HG02884 (cell line): ENCODE data around the gene GAN.
"Not testable (repeated sequence)": the region's sequence is repeated elsewhere in the genome, so short reads cannot be mapped to it uniquely, and the experiment has no call there.

Source experiments
- ATAC-seq: cut with Tn5 transposase; IDR thresholded peaks from one replicate; pipeline ENCODE4 v1.9.1; 2021; ENCODE audit warnings: mild to moderate bottlenecking, moderate library complexity; ENCODE audit not compliant: unreplicated experiment

The GAN gene

DNA sequence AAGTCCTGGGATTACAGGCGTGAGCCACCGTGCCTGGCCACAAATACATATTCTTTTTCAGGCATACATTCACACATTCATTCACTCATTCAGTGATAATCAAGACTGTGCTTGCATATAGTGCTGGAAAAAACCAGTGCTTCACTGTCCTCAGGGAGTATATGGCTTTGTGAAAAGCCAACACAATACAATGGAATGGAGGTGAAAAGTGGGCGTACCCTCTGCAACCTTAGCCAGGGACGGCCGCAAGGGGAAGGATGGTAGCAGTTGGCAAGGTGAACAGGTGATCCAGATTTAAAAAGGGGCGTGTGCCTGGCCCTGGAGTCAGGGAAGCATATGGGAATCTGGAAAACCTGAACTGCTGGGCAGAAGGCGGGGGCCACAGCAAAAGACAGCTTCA, 18.1 kb upstream of the GAN start:
- ATAC-seq, result no peak

DNA sequence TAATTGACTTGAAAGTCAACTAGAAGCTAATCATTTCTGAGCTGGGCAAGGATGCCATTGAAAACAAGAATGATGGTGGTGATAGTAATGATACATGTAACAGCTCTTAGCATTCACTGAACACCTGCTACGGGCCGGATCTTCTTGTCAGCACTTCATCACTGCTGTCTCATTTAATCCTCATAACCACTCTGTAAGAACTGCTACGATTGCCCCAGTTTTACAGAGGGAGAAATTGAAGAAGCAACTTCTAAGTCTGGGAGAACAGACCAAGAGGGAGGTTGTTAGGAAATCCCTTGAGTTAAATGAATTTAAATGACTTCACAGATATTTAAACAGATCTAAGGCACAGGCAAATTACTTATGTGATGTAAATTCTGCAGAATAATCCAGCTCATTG, 7.0 kb upstream of the GAN start:
- ATAC-seq, result no peak

DNA sequence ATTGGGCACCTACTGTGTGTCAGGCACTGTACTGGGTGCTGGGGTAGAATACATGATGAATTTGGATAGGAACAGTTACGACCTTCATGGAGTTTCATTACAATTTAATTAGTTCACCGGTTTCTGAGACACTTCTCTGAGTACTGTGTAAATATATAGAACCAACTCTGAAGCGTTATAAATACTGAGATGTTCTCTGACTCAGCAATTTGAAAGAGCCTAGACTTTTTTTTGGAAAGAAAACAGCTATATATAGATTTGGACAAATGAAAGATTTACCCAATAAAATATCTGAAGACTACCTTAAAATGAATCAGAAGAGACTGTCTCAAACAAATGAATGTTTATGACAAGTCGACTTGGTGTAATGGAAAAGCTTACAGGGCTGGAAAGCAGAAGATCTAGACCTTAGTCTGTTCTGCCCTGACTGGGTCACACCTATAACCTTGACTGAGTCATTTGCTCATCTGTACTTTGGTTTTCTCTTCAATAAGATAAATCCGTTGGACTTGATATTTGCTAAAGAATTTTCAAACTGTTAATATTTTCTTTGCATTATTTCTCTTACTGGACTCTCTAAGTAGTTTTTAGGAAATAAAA, 4.6 kb upstream of the GAN start:
- no peak for ATAC-seq

DNA sequence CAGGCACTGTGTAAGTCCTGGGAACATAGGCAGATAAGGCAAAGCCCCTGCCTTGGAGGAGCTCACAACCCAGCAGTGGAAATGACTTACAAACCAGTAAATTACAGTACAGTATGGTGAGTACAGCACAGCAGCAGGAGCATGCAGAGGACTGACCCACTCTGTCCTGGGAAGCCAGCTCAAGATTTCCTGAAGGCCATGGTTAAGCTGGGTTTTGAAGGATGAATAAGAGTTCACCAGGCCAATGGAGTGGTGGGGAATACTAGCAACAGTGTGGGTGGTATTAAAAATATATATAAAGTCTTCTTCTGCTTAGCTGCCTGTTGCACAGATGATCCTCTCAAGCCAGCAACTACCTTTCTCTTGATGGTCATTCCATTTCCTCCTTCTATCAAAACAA, 3.0 kb upstream of the GAN start:
- no peak for ATAC-seq

DNA sequence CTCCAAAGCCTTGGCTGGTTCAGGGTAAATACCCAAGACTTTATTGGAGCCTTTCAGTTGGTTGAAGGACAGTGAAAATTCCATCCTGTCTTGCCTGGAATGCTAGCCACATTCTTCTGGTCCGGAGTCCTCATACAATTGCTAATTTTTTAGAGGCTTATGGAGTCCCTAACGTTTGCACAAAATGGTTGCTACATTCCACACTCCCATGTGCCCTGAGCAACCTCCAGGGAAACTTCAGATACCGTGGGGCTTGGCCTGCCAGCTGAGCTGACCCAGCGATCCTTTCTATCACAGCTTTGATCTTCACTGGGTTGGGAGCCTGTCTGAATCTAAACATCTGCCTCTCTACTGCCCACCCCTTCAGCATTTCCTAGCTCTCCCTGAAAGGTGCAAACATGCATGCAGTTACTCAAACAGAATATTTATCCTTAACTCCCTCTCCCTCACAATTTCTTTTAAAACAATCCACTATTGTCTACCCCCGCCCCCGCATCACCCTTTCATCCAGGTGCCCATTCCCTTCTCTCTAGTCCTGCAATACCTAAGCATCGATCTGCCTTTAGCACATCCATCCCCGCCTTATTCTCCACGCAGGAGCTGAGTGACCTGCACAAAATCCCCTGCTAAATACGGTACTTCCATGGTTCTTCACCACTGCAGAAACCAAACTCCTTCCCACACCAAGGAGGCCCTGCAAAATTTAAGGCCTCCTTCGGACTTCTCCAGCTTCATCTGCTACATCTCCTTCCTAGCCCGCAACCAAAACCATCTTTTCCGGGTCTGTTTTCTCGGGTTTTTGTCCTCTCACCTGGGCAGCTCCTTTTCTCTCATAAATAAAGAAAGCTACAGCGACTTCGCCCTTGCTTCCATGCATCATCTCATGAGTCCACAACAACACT, 810 bp upstream of the GAN start:
- no peak for ATAC-seq

DNA sequence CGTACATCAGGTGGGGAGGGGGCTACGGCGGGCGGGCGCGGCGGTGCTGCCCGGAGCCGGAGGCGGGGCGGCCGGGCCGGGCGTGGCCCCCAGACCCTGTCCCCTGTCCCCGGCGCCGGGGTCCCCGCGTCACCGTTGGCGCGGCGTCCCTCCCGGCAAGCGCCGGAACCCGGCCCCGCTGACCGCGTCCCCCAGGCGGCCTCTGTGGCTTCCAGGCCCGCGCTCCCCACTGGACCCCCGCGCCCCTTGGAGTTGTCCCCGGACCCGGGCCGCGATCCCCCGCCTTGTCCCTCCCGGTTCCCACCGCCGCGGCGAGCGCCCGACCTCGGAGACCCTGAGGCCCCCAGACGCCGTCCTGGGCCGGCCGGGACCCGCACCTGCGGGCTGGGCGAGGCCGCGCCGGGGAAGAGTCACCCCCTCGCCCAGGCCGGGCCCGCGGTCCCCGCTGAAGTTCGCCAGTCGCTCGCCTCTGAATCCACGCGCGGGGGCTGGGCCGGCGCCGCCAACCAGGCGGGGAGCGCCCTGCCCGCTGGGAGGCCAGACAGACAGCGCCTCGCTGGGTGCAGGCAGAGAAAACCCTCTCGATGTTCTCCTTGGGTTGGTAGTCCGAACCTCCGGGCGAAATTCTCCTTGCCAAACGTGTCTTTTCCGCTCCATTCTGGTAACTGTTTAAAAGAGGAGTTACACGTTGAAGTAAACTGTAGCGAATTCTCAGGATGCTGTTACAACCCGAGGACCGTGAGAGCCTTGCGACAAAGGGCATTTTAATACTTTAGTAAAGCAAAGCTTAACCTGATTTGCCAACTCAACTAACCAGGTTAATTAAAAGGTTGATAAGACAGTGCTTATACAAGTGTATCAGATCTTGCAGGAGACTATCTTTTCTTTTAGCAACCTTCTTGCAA, 761 bp downstream of the GAN start:
- ATAC-seq, result peak; percentile 32

DNA sequence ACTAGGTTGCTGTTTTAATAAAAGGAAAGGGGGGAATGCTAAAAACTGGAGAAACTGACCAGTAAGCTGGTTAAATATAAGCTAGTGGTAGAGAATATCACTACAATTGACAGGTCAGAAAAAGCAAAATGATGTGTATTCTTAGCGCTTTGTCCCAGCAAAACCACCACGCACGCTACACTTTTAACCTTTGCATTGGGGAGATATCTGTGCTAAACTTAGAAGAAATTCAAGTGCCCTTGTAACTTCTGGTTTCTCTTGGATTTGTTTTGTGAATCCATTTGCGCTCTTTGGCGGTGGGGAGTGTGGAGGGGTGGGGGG, 1.4 kb downstream of the GAN start:
- no peak for ATAC-seq

DNA sequence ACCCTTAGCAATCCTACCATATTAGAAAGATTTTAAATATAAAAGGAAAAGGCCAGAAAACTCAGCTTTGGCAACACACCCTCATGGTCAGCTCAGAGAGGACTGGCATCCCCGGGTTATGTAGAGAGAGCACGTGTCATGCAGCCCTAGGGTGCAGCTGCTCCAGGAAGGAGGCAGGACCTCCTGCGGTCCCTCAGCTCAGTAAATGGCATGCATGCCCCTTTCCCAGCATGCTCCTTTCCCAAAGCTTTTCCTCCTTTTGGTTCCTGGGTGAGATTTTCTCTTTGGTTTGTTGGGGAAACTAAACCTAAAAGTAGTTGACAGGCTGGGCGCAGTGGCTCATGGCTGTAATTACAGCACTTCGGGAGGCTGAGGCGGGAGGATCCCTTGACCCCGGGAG, 3.9 kb downstream of the GAN start:
- ATAC-seq, result no peak

DNA sequence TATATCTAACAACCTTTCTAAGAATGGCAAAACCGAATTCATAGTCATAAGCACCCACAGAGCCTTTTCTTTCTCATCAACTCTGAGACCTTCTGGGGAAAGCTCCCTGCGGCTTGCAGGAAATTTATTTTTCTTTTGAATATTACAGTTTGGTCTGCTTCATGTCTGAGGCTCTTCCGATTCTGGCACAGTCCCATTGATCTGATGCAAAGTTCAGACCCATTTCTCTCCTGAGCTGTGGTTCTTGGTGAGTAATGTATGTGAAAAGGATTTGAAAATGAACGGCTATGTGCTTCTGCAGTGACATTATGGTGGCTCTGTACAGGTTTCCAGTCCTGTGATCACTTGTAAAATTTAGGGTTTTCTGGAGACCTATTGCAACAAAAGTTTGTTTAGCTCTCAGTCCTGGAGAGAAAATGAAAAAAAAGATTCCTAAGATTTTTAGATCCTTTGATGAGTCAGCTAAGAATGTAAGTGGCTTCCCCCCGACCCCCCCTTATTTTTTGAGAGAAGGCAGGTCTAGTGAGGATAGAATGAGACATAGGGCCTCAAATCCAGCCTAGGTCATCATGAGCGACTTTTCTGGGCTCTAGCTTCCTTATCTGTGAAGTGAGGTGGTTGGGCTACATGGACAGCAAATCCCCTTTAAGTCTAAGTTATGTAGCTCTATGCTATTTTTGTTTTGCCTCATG, 4.6 kb downstream of the GAN start:
- ATAC-seq, result no peak

DNA sequence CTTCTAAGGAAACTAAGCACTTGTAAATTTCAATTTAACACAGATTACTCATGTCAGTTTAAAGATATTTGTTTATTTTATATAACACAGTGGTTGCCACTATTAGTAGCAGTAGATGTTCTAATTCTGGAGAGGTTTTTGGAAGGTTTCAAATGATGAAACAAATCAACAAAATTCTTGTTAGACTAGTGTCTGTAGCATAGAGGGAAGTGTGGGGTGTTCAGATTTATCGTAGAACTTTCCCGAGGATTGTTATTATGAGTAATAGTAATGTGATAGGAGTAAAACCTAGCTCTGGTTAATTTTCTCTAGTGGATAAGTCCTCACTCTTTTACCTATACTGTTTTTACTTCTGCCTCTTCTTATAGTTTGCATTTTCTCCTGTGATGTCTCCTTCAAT, 6.3 kb downstream of the GAN start:
- no peak for ATAC-seq

DNA sequence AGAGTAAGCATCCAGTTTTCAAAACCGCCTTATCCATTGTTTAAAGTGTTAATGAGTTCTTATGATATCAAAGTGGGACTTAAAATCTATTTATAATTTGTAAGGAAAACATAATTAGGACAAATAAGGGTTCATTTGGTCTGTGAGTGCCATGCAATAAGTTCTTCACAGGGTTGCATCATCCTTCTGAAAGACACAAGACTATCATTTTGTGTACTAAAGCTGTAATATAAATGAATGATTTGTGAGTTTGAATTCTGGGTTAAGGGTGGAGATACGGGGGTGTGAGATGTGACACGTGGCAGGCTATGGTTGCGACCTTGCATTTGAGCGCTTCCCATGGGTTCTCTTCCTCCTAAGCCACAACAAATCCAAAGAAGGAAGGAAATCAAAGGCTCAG, 6.8 kb downstream of the GAN start:
- no peak for ATAC-seq

DNA sequence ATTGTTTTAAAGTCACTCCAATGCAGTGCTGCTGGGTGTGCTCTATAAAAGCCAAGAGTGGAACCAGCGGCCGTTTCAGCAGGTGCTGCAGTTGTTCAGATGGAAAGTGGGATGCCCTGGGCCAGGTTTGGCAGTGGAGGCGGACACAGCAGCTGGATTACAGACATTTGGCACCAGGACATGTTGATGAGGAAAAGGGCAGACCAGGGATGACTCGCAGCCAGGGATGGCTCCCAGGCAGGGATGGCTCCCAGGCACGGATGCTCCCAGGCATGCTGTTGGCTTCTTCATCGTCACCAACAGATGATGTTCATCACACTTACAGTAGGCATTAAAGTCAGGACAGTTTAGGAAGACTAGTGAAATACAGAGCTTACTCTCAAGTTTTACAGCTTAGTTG, 10.0 kb downstream of the GAN start:
- ATAC-seq, result no peak

DNA sequence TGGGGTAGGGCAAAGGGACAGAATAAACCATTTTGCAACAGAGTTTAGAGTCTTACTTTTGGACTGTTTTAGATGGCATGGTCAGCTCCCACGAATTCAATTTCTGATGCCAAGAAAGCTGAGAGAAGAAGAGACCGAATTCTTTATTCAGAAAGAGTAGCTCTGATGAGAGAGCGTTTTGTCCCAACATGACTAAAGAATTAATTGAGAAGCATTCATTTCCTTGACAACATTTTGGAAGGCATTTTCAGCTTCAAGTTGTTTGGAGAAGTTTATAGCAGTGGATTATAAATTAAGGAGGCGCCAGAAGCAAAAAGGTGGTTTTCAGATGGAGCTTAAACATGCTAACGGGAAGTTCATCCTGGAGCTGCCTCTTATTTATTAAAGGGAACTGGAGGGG, 12.2 kb downstream of the GAN start:
- ATAC-seq, result no peak

DNA sequence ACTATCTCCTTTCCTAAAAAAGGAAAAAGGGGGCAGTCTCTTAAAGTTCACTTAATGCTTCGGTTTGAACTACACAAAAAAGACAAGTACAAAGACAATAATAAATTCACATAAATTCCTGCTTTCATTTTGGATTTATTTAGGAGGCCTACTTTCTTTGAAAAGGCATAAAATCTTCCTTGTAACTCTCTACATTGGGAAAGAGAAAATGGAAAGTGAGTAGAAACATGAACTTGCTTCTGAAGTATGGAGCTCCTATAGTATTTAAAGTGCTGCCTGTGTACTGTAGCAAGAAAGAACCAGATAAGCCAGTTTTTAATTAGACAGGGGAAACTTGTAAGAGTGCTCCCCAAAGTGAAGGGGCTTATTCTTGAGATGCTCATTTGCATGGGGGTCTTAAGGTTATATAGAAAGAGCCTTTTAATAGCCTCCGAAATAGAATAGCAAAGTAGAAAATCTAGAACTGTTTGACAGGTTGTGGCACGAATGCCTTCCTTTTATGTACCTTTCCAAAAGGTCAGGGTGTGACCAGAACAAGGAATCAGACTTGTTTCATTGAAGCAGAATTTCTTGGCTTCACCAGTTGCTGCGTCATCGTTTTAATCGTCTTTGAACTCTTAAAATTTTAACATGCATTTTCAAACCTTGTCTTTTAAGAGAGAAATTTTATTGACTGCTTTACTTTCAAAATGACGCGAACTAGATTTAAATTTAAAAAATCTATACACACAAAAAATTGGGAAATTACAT, 12.9 kb downstream of the GAN start:
- no peak for ATAC-seq

DNA sequence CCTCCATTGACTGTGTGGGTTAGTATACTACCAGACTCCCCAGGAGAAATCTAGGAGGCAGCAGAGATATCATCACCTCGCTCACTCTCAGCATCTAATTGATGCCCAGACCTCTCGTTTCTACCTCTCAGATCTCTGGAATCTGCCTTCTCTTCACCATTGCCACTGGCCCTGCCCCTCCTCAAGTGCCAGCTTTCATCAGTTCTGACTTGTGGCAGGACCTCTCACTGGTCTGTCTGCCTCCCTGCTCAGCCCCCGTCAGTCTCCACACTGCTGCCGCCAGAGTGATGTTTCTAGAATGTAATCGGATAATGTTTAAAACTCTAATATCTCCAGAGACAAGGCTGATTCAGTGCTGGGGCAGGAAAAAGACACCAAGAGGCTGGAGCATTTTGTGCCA, 15.2 kb downstream of the GAN start:
- ATAC-seq, result no peak

DNA sequence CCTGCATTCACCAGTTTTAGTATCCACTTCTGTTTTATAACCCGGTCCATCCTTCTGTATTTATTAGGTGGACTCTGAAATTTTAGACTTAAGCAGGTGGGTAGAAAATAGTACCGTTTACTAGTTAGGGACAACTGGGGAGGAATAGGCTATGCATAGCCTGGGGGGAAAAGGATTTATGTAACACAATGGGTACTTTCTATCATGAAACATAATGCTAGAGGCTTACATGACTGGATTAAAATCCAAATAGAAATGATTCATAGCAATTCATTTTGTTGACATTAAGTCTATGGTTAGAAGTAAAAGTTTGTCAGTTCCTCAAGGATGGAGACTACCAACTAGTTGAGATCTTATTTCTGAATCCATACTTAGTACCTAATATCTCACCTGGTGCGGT, 18.6 kb downstream of the GAN start:
- ATAC-seq, result no peak

DNA sequence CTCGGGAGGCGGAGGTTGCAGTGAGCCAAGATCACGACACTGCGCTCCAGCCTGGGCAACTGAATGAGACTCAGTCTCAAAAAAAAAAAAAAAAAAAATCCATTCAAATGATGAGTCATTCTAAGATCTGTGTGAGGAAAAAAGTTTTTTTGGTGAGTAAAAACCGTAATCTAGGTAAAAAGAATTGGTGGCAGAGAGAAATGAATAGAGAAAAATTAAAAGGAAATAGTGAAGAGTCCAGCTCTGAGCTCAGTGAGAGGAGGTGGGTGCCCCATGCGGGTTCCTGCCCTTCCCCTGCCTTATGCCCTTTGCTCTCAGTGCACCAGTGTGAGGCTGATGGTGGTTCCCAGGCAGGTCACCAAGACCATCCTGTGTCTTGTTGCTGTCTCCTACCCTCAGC, 20.9 kb downstream of the GAN start:
- no peak for ATAC-seq

DNA sequence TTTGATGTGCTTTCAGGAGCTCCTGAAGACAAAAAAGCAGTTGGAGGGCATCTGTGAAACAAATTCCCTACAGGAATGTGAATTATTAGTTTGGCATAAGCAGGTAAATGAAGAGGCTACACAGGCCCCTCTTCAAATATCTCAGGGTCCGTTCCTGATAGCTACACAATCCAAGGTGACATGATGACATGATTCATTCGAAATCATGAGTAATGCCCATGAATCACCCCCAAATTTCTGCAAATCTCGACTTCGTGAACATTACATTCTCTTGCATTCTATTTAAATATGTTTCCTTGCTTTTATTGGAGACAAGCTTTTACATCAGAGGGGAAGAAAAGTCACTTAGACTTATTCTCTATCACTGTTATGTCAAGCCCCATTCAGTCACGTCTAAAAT, 22.3 kb downstream of the GAN start:
- ATAC-seq, result no peak

DNA sequence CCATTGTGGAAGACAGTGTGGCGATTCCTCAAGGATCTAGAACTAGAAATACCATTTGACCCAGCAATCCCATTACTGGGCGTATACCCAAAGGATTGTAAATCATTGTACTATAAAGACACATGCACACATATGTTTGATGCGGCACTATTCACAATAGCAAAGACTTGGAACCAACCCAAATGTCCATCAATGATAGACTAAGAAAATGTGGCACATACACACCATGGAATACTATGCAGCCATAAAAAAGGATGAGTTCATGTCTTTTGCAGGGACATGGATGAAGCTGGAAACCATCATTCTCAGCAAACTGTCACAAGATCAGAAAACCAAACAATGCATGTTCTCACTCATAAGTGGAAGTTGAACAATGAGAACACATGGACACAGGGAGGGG, 30.4 kb downstream of the GAN start:
- not testable (repeated sequence) for ATAC-seq

DNA sequence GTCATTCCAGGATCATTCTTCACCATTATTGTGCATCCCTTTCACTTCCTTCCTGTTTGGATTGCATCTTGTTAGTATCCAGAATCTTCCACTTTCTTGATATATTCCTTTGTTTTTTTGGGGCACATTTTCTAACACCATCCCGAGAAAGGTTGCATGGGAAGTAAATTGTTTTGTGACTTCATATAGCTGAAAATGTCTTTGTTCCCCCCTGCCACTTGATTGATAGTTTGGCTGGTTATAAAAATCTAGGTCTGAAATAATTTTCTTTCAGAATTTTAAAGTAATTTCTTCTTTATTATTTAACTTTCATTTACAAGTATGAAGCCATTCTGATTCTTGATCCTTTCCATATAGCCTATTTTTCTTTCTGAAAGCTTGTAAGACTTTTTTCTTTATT, 32.7 kb downstream of the GAN start:
- ATAC-seq, result no peak
